Panc1 (cell line): ENCODE data around the gene NFRKB. TPM values are rescaled to one million over a fixed set of nuclear protein-coding genes. Genes with fewer than 3 reads are reported as not detected.
"Not testable (repeated sequence)": the region's sequence is repeated elsewhere in the genome, so short reads cannot be mapped to it uniquely, and the experiment has no call there.

Experiments used
- ATAC-seq: fragments of 200-7000 bp; cut with Tn5 transposase; 2 replicates; pipeline ENCODE4 v1.9.1; 2020; ENCODE audit warnings: mild to moderate bottlenecking, moderate library complexity
- BruUV-seq: library from RNA; stranded (reverse); fragments of 400-500 nt; replicated peaks from 2 replicates; lab custom pipeline; 2021; lab: Mats Ljungman, UMichigan
- CTCF ChIA-PET: fragments of 300-600 bp; sonication (Branson Sonifier 250); formaldehyde crosslinking; loops from one replicate; lab custom pipeline; 2022; ENCODE audit warnings: antibody characterized with exemption; lab: Charles Lee
- POLR2A ChIA-PET: fragments of 300-600 bp; sonication (Branson Sonifier 250); formaldehyde crosslinking; loops from one replicate; lab custom pipeline; 2022; ENCODE audit warnings: antibody characterized with exemption; lab: Charles Lee
- DNase-seq: peaks from one replicate; pipeline ENCODE4 v3.0.0-alpha.2; 2010; ENCODE audit warnings: low read depth, low spot score
- H3K27ac ChIP-seq: 2 replicates; pipeline ENCODE4 v1.5.1; 2011; ENCODE audit warnings: mild to moderate bottlenecking, low read length, inconsistent platforms
- H3K27me3 ChIP-seq: fragments of 200-500 bp; sonication (Bioruptor generic); 2 replicates; pipeline ENCODE4 v1.6.0; 2014; ENCODE audit warnings: low read length, inconsistent platforms; ENCODE audit not compliant: control insufficient read depth, insufficient read depth
- H3K36me3 ChIP-seq: fragments of 200-500 bp; sonication (Bioruptor generic); 2 replicates; pipeline ENCODE4 v1.5.1; 2014; ENCODE audit warnings: inconsistent platforms, mild to moderate bottlenecking, low read length, moderate library complexity; ENCODE audit not compliant: control insufficient read depth, insufficient read depth
- H3K4me1 ChIP-seq: 2 replicates; pipeline ENCODE4 v1.5.1; 2011; ENCODE audit warnings: inconsistent platforms, mild to moderate bottlenecking, low read length, moderate library complexity; ENCODE audit not compliant: control insufficient read depth, insufficient read depth
- H3K4me3 ChIP-seq, 2 experiments: 2 replicates each; pipeline ENCODE4 v1.5.1; 2011 to 2012; ENCODE audit warnings: low read depth in 2 of 2, low read length in 2 of 2, mild to moderate bottlenecking in 2 of 2, inconsistent platforms in 1 of 2, moderate library complexity in 1 of 2
- H3K9me3 ChIP-seq: fragments of 200-500 bp; sonication (Bioruptor generic); 2 replicates; pipeline ENCODE4 v1.5.1; 2014; ENCODE audit warnings: low read depth, mild to moderate bottlenecking, inconsistent platforms, low read length, moderate library complexity; ENCODE audit not compliant: control insufficient read depth, insufficient read depth
- POLR2AphosphoS5 ChIP-seq: IDR thresholded peaks from 2 replicates; pipeline ENCODE4 v1.6.1; 2012; ENCODE audit warnings: mild to moderate bottlenecking, low read depth, low read length, moderate library complexity
- REST ChIP-seq, 2 experiments: IDR thresholded peaks; 2 replicates each; pipeline ENCODE4 v1.6.1; 2011 to 2012; ENCODE audit warnings: low read depth in 2 of 2, control low read depth in 1 of 2, low read length in 1 of 2, mild to moderate bottlenecking in 1 of 2, moderate library complexity in 1 of 2; ENCODE audit not compliant: insufficient read depth in 1 of 2
- SIN3A ChIP-seq: IDR thresholded peaks from 2 replicates; pipeline ENCODE4 v1.6.1; 2012; ENCODE audit warnings: low read depth, mild to moderate bottlenecking, low read length, moderate library complexity, borderline replicate concordance; ENCODE audit not compliant: insufficient read depth
- TCF7L2 ChIP-seq: IDR thresholded peaks from 2 replicates; pipeline ENCODE4 v1.6.1; 2011; ENCODE audit warnings: mild to moderate bottlenecking, low read depth, low read length, inconsistent platforms
- in situ Hi-C: cut with HindIII; loops from 2 replicates; pipeline ENCODE4 v1.10.0; 2016; ENCODE audit warnings: low sequenced_read_pairs, low pct_unique_long_range_greater_than_20kb
- intact Hi-C: fragments of 100-400 bp; cut with micrococcal nuclease; formaldehyde crosslinking; loops from one replicate; pipeline ENCODE4 v1.10.0; 2022; ENCODE audit not compliant: unreplicated experiment
- total RNA-seq: library from RNA; stranded (reverse); gene quantifications from one replicate; pipeline ENCODE4 v1.2.1, GENCODE V29; 2021; ENCODE audit not compliant: unreplicated experiment
- TF ChIP-seq, protein P1 (sequence below): fragments of 450-650 bp; IDR thresholded peaks from 2 replicates; pipeline ENCODE4 v1.5.1; 2017; ENCODE audit warnings: mild to moderate bottlenecking

NFRKB gene
- total RNA-seq, 1 experiment from 2014 or later, result 58.8 TPM

DNA sequence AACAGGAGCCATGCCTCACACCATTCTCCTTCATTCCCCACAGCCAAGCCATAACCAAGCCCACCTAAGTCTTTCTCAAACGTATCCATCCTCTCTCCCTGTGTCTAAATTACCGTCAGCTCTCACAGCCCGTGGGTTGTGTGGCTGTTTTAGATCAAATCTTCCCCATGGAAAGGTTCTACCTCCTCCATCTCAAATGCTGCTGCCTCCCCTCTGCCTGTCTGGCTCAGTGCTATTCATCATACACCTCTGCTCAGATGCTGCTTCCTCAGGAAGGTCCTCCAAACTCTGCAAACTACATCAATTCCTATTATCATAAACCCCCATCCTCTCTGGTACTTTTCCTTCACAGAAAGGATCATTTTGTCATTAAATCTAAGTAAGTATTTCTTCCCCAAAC, 15.1 kb downstream of the NFRKB start:
- Histone ChIP-seq H3K27ac (no peak overlapping the region), H3K36me3 (peaks cover 43% of the 10 kb centered on the region), H3K4me1 (no peaks in the 10 kb centered on the region), H3K4me3 (no peak overlapping the region), H3K9me3 (no peaks in the 10 kb centered on the region), H3K27me3 (no peaks in the 10 kb centered on the region)
- in situ Hi-C loops, result no loop called here
- intact Hi-C loops, result no loop called here
- no TSS peak for BruUV-seq
- DNase-seq (no peak), ATAC-seq (no peak)
- TF ChIP-seq REST (IDR thresholded peaks at IDR 0.05; ENCODE audit: insufficient read depth in 1 of 2, low read depth in 2 of 2, low read length in 1 of 2) (no peak), TCF7L2 (no peak), POLR2AphosphoS5 (no peak), SIN3A (no peak)
- TF ChIP-seq, protein P1, sequence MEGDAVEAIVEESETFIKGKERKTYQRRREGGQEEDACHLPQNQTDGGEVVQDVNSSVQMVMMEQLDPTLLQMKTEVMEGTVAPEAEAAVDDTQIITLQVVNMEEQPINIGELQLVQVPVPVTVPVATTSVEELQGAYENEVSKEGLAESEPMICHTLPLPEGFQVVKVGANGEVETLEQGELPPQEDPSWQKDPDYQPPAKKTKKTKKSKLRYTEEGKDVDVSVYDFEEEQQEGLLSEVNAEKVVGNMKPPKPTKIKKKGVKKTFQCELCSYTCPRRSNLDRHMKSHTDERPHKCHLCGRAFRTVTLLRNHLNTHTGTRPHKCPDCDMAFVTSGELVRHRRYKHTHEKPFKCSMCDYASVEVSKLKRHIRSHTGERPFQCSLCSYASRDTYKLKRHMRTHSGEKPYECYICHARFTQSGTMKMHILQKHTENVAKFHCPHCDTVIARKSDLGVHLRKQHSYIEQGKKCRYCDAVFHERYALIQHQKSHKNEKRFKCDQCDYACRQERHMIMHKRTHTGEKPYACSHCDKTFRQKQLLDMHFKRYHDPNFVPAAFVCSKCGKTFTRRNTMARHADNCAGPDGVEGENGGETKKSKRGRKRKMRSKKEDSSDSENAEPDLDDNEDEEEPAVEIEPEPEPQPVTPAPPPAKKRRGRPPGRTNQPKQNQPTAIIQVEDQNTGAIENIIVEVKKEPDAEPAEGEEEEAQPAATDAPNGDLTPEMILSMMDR, result no peak
- POLR2A ChIA-PET, result no interaction called here
- CTCF ChIA-PET, result no interaction called here

- no TSS peak for BruUV-seq
- Histone ChIP-seq H3K36me3 (peaks cover 39% of the 10 kb centered on the region), H3K27ac (no peak overlapping the region), H3K4me1 (peaks cover 2% of the 10 kb centered on the region; the same call in 1 of the 2 replicates), H3K4me3 (no peak overlapping the region), H3K9me3 (no peaks in the 10 kb centered on the region), H3K27me3 (no peaks in the 10 kb centered on the region)
- ATAC-seq (no peak), DNase-seq (no peak)
- POLR2A ChIA-PET, result no interaction called here
- in situ Hi-C loops, result no loop called here
- intact Hi-C loops, result no loop called here
- CTCF ChIA-PET, result no interaction called here
- TF ChIP-seq POLR2AphosphoS5, result no peak
These were observed 23.5 kb downstream of the NFRKB start for GRCh38 chr11:129871914-129872313.

DNA sequence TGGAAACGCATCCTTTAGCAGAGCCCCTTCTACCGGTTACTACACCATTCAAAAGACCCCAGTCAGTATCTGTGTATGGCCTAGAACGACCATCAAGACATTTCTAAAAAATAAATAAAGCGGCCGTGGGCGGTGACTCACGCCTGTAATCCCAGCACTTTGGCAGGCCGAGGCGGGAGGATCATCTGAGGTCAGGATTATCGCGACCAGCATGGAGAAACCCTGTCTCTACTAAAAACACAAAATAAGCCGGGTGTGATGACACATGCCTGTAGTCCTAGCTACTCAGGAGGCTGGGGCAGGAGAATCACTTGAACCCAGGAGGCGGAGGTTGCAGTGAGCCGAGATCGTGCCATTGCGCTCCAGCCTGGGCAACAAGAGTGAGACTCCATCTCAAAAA, 26.8 kb downstream of the NFRKB start:
- H3K9me3 ChIP-seq, H3K4me3 ChIP-seq, CTCF ChIA-PET, H3K27ac ChIP-seq, DNase-seq, intact Hi-C loops, BruUV-seq, in situ Hi-C loops, POLR2A ChIA-PET, ATAC-seq, H3K27me3 ChIP-seq: not testable (repeated sequence)
- H3K4me1 ChIP-seq, result peaks cover 12% of the 10 kb centered on the region
- H3K36me3 ChIP-seq, result peaks cover 22% of the 10 kb centered on the region
